ENCODE measurements around the gene TMEM238L.

- TF ChIP-seq ZNF121 (CRISPR knock-in tag; conservative IDR thresholded peaks at IDR 0.05) = no peak
- no peak for TF ChIP-seq ZNF274 (IDR thresholded peaks at IDR 0.05; ENCODE audit: borderline replicate concordance, low read depth, low read length)
- no peak for TF ChIP-seq ZNF766 (CRISPR knock-in tag; conservative IDR thresholded peaks at IDR 0.05)
- no peak for TF ChIP-seq ATF2 (CRISPR knock-in tag; IDR thresholded peaks at IDR 0.05)
Observed at GRCh38 chr17:10843811-10844210, 39.9 kb upstream of the TMEM238L start.

Measured in K562 (cell line).